CD4-positive, alpha-beta T cell treated with Interleukin-15 for 1 hour (primary cell): ENCODE data around the gene ANAPC10.
"Not testable (repeated sequence)": the region's sequence is repeated elsewhere in the genome, so short reads cannot be mapped to it uniquely, and the experiment has no call there.

Source experiments
- DNase-seq: peaks from one replicate; pipeline ENCODE4 v3.0.0-alpha.2; 2020

The ANAPC10 gene

GRCh38 chr4:145097821-145098674 is at the start of gene ANAPC10, which contains the start of gene ABCE1:
Gene ANAPC10, minus strand, starts transcription at chr4:145098196. Its CDS starts 2,097 bp downstream, at chr4:145096099.
Gene ABCE1, plus strand, starts transcription at chr4:145098311. Its CDS starts 6,102 bp downstream, at chr4:145104413.
- DNase-seq: peak; percentile 95

DNA sequence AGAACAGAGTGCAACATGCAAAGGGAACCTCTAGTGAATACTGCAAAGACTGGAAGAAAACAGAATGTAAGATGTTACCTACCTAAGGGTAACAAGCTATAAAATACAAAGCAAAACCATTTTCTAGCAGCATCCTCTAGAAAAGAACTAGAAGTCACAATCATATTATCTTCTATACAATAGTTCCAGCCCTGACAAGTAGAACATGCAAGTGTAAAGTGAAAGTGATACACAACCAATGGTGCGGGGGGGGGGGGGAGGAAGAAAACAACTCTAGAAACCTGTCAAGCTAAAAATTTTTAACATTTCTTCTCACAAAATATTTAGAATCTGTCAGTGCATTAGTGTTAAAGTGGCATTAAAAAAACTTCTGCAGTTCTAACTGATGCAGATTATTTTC is 38.2 kb upstream of the ANAPC10 start:
- DNase-seq: not testable (repeated sequence)

- no peak for DNase-seq
These were observed 34.6 kb upstream of the ANAPC10 start for GRCh38 chr4:145132511-145133098.

DNA sequence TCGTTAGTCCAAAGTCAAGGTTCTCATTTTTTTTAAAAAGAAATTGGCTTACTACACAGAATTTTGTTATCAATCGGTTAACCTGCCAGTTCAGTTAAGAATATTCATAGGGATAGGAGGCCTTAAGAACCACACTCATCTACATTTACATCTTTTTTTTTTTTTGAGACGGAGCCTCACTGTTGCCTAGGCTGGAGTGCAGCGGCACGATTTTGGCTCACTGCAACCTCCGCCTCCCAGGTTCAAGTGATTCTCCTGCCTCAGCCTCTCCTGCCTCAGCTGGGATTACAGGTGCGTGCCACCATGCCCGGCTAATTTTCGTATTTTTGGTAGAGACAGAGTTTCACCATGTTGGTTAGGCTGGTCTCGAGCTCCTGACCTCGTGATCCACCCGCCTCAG is 33.9 kb upstream of the ANAPC10 start:
- DNase-seq: no peak

GRCh38 chr4:145130788-145131399 is 32.9 kb upstream of the ANAPC10 start:
- DNase-seq: no peak

DNA sequence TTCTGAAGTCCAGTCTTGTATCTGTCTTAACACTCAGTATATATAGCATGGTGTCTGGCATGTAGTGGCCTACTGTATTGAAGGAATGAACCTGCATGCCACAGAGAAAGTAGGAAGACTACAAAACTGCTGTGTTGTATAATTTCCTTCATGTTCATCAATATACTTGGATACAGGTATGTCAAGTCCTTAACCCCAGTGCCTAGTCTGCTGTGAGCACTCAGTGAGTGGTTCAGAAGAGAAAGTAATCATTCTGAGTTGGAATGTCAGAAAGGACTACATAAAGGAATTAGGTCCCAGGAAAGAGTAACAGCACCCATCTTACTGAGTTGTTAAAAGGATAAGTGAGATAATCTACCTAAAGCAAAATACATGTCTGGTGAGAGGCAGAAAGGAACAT is 32.1 kb upstream of the ANAPC10 start:
- no peak for DNase-seq

DNA sequence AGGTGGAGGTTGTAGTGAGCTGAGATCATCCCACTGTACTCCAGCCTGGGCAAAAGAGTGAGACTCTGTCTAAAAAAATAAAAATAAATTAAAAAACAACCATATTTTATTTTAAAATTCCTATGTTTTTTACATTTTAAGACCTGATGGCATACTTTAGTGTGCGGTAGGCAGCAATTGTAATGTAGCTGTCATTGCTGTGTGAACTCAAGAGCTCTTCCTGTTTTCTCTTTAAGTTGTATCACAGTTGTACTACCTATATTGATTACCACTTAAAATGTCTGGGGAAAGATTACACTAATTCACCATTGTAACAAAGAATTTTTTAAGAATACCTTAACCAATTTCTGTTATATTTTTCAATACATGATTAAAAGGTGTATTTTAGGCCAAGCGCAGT is 27.4 kb upstream of the ANAPC10 start:
- DNase-seq: no peak

DNA sequence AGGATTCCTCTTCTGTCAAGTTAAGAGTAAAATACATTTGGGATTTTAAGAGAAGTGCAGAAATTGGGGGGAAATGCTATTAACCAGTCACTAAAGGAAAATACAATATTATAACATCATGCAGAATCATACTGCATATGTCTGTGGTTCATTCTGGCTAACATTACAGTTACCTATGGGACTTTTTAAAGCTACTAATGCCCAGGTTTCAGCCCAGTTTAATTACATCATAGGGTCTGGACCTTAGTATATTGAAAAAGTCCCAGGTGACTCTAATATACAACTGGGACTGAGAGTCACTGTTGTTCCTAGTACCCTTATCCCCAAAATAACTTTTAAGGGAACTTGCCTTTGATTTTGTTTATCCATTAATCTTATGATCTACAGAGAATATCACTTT is 10.1 kb upstream of the ANAPC10 start:
- no peak for DNase-seq

DNA sequence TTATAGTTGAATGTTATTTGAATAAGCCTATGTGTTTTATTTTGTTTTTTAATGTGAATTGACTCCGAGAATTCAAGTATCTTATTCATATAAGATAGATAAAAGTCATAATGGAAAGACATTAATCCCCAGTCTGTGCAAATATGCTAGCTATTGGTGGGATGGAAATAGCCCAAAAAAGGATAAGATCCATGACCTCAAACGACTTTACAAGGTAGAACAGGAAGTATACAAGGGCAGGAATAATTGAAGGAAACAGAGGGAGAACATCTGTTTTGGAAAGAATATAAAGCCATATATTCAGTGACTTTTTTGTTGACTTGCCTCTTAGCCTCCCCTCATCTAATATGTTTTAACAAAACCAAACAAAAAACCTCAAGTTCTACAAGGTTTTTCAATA is 9.1 kb upstream of the ANAPC10 start:
- DNase-seq: no peak

DNA sequence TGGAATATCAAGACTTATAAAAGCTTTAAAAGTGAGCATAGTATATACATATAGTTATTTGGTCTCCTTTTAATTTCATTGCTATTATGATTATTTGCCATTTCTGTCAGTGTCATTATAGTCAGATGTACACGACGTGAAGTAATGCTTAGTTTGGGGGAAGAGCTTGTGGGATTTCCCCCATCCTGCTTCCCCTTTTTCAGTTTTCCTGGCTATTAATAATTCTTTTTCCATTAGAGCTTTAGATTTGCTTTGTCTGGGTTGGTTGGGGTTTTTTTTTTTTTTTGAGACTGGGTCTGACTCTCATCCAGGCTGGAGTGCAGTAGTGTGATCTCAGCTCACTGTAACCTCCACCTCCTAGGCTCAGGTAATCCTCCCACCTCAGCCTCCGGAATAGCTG is 5.5 kb upstream of the ANAPC10 start:
- no peak for DNase-seq

- no peak for DNase-seq
These were observed 4.6 kb upstream of the ANAPC10 start for GRCh38 chr4:145102619-145103018.

- DNase-seq: no peak
These were observed 3.1 kb upstream of the ANAPC10 start for GRCh38 chr4:145101091-145101490.

GRCh38 chr4:145099653-145100052 is 1.7 kb upstream of the ANAPC10 start:
- no peak for DNase-seq

DNA sequence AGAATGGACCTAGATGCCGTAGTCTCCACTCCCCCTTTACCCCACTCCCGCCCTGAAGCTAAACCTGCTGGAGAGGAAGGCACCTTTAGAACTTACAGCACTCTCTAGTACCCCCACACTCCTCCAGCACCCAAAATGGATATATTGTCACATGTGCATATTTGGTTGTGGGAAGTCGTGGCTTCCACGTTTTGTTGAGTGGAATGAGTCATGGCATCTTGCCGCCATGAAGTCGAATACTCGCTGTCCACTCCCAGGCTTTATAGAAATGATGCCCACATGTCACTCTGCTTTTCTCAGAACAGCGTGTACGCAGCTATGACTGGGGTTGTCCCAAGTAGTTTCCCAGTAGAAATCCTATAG is 660 bp upstream of the ANAPC10 start:
- DNase-seq: peak; percentile 57

GRCh38 chr4:145097331-145097820 is 620 bp downstream of the ANAPC10 start:
- no peak for DNase-seq

- no peak for DNase-seq
These were observed 4.4 kb downstream of the ANAPC10 start for GRCh38 chr4:145093638-145094037.

GRCh38 chr4:145090380-145090779 is 7.6 kb downstream of the ANAPC10 start:
- no peak for DNase-seq

DNA sequence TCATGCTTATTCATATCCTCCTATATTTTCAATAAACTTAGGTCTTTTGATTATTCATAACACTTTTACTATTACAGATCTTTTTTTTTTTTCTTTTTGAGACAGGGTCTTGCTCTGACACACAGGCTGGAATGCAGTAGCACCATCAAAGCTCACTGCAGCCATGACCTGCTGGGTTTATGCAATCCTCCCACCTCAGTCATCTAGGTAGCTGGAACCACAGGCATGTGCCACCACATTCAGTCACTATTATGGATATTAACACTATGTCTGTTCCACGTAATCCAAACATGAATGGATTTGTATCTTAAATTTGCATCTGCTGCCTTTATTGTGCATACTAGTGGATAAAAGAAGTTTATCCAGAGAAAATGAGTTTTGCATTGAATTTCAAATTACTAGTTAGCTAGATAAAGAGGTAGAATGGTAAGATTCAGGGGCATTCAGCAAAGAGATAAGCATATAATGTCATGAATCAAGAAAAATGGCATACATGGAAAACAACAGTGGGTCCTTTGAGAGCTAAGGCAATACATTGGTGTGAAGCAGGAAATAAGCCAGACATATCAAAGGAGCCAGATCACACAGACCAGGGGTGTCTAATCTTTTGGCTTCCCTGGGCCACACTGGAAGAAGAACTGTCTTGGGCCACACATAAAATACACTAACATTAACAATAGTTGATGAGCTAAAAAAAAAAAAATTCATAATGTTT is 13.9 kb downstream of the ANAPC10 start:
- DNase-seq: no peak

DNA sequence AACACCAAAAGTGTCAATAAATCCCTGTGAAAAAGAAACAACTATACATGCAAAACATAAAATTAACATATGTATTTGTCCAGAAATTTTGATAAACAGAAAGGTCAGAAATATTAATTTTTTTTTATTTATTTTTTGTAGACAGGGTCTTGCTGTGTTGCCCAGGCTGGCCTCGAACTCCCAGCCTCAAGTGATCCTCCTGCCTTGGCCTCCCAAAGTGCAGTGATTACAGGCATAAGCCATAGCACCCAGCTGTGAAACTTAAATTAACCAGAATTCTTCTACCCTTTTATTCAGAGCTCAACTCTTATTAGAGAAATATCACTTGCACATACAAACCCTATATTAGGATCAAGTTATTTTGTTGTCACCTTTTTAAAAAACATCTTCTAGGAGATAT is 16.2 kb downstream of the ANAPC10 start:
- DNase-seq: no peak

- no peak for DNase-seq
These were observed 21.5 kb downstream of the ANAPC10 start for GRCh38 chr4:145076469-145076855.

DNA sequence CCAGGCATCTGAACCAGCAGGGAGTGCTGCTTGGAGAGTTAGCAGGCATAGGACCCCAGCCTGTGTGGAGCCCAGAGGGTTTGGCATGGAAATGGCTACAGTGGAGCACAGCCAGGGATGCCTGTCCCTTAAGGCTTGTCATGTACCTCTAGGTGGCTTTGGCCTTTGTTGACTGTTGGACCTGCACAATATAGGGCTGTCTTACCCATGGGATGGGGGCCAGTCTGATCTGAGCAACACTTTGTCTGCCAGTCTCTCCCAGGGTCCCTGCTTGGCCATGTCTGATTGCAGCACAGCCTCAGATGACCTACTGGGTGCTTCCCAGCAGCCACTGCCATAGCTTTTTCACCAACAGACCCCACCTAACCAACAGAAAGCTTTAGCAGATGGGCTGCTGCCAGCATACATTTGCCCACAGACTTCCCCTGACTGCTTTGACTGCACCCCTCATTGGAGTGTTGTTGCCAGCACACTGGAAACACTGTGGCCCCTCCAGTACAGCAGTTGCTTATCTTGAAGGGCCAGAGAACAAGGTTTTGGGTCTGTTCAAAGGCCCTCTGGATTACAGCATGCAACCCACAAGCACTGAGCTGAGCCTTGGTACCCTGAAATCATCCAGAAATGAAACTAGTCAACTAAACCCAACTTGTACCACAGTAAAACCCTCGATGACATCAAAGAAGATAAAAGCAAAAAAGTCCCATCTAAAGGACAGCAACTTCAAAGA is 22.1 kb downstream of the ANAPC10 start:
- no peak for DNase-seq

DNA sequence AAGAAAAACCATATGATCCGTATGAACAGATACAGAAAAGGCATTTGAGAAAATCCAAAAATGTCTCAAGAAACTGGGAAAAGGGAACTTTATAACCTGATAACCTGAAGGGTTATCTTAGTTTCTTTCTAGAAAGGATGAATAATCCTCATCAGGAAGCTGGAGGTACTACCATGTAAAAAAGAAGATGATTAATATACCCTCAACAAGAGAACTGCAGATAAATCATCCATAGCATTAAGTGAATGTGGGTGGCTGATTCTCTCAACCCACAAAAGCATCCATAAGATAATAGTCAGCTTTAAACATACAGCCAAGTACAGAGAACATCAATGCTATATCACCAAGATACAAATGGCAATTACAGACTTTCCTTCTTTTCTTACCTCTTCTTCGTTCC is 26.4 kb downstream of the ANAPC10 start:
- DNase-seq: no peak

GRCh38 chr4:145069361-145069760 is 28.6 kb downstream of the ANAPC10 start:
- DNase-seq: no peak
